OCI-LY1 (cell line): Measurements from ENCODE around the gene TIAM1.
A peak's percentile ranks its signal among the peaks of the same experiment; 100 is the strongest.

Source experiments
- H2AFZ ChIP-seq: fragments of 200-600 bp; sonication (generic), shearing (Covaris generic); 2 replicates; pipeline ENCODE4 v1.6.0; 2014; ENCODE audit warnings: antibody characterized with exemption, mild to moderate bottlenecking, low read length
- H3F3A ChIP-seq: fragments of 200-600 bp; sonication (generic), shearing (Covaris generic); 2 replicates; pipeline ENCODE4 v1.6.0; 2014; ENCODE audit warnings: mild to moderate bottlenecking, antibody characterized with exemption, low read length, moderate library complexity; ENCODE audit not compliant: insufficient read depth
- H3K27ac ChIP-seq: fragments of 200-600 bp; sonication (generic); 2 replicates; pipeline ENCODE4 v1.5.1; 2014; ENCODE audit warnings: low read length, mixed run types, mild to moderate bottlenecking, low read depth; ENCODE audit not compliant: poor library complexity, severe bottlenecking
- H3K27me3 ChIP-seq: fragments of 200-600 bp; sonication (generic); 2 replicates; pipeline ENCODE4 v1.6.0; 2014; ENCODE audit warnings: antibody characterized with exemption, mild to moderate bottlenecking, low read length, moderate library complexity; ENCODE audit not compliant: insufficient read depth
- H3K36me3 ChIP-seq: fragments of 200-600 bp; sonication (generic); 2 replicates; pipeline ENCODE4 v1.6.1; 2014; ENCODE audit warnings: mild to moderate bottlenecking, antibody characterized with exemption, low read length, moderate library complexity, mixed read lengths; ENCODE audit not compliant: insufficient read depth
- H3K4me1 ChIP-seq: fragments of 200-600 bp; sonication (generic); 2 replicates; pipeline ENCODE4 v1.5.1; 2014; ENCODE audit warnings: mild to moderate bottlenecking, low read length, moderate library complexity; ENCODE audit not compliant: insufficient read depth, severe bottlenecking
- H3K4me2 ChIP-seq: fragments of 200-600 bp; sonication (generic), shearing (Covaris generic); 2 replicates; pipeline ENCODE4 v1.6.1; 2014; ENCODE audit warnings: low read length
- H3K4me3 ChIP-seq: fragments of 200-600 bp; sonication (generic); 2 replicates; pipeline ENCODE4 v1.5.1; 2014; ENCODE audit warnings: low read length, low read depth, mild to moderate bottlenecking, mixed read lengths; ENCODE audit not compliant: poor library complexity, severe bottlenecking
- H3K79me2 ChIP-seq: fragments of 200-600 bp; shearing (Covaris generic); 2 replicates; pipeline ENCODE4 v1.6.1; 2016; ENCODE audit warnings: mixed run types, low read length, mixed read lengths; ENCODE audit not compliant: insufficient read depth
- H3K9ac ChIP-seq: fragments of 200-600 bp; sonication (generic), shearing (Covaris generic); 2 replicates; pipeline ENCODE4 v1.6.1; 2014; ENCODE audit warnings: mild to moderate bottlenecking, low read length, mixed read lengths
- H3K9me2 ChIP-seq: fragments of 200-600 bp; sonication (generic), shearing (Covaris generic); 2 replicates; pipeline ENCODE4 v1.6.1; 2014; ENCODE audit warnings: low read depth, mild to moderate bottlenecking, low read length, mixed read lengths
- H3K9me3 ChIP-seq: fragments of 200-600 bp; shearing (Covaris generic); 2 replicates; pipeline ENCODE4 v1.6.1; 2014; ENCODE audit warnings: low read length, mixed read lengths
- H4K20me1 ChIP-seq: fragments of 200-600 bp; sonication (generic), shearing (Covaris generic); 2 replicates; pipeline ENCODE4 v1.6.0; 2016; ENCODE audit warnings: mild to moderate bottlenecking, low read length; ENCODE audit not compliant: insufficient read depth
- CTCF ChIP-seq: fragments of 200-600 bp; sonication (generic), shearing (Covaris generic); IDR thresholded peaks from 2 replicates; pipeline ENCODE4 v1.5.1; 2017; ENCODE audit warnings: mild to moderate bottlenecking, antibody characterized with exemption, low read length, moderate library complexity, mixed read lengths
- EZH2 ChIP-seq: fragments of 200-600 bp; sonication (generic), shearing (Covaris generic); IDR thresholded peaks from 2 replicates; pipeline ENCODE4 v1.8.0; 2017; ENCODE audit warnings: borderline replicate concordance, mixed run types, mild to moderate bottlenecking, antibody characterized with exemption, low read length, moderate library complexity, mixed read lengths

Gene TIAM1

GRCh38 chr21:31182231-31183140, 161.6 kb downstream of the TIAM1 start:
- Histone ChIP-seq H3K4me2 (0 out of 2 replicates have a peak overlapping the region, but pooled peaks have one; percentile 29), H3K9ac (no peak overlapping the region; the same call in 1 of the 2 replicates), H3K4me1 (peaks cover 33% of the 10 kb centered on the region), H3K27ac (peak overlapping the region; percentile 78), H3K4me3 (no peak overlapping the region), H3F3A (no peaks in the 10 kb centered on the region), H3K36me3 (no peaks in the 10 kb centered on the region), H4K20me1 (no peaks in the 10 kb centered on the region), H3K9me2 (no peaks in the 10 kb centered on the region), H2AFZ (no peak overlapping the region), H3K27me3 (no peaks in the 10 kb centered on the region), H3K9me3 (no peaks in the 10 kb centered on the region), H3K79me2 (no peaks in the 10 kb centered on the region)
- TF ChIP-seq CTCF = no peak
- no peak for TF ChIP-seq EZH2

- TF ChIP-seq EZH2 (no peak), CTCF (no peak)
- no peaks in the 10 kb centered on the region for H3K27me3 ChIP-seq
- no peaks in the 10 kb centered on the region for H3F3A ChIP-seq
- H3K27ac ChIP-seq = peak overlapping the region; percentile 60
- peaks cover 33% of the 10 kb centered on the region for H3K4me1 ChIP-seq
- H3K9ac ChIP-seq = no peak overlapping the region
- no peaks in the 10 kb centered on the region for H3K79me2 ChIP-seq
- no peak overlapping the region for H3K4me2 ChIP-seq
- no peaks in the 10 kb centered on the region for H3K36me3 ChIP-seq
- H2AFZ ChIP-seq = no peak overlapping the region
- H3K4me3 ChIP-seq = no peak overlapping the region
- H4K20me1 ChIP-seq = no peaks in the 10 kb centered on the region
- no peaks in the 10 kb centered on the region for H3K9me2 ChIP-seq
- H3K9me3 ChIP-seq = no peaks in the 10 kb centered on the region
Measured at GRCh38 chr21:31181082-31181750, 162.8 kb downstream of the TIAM1 start.

GRCh38 chr21:31180256-31181081, 163.6 kb downstream of the TIAM1 start:
- Histone ChIP-seq H3K9me3 (no peaks in the 10 kb centered on the region), H3K4me3 (no peak overlapping the region), H3K4me1 (peaks cover 33% of the 10 kb centered on the region), H3K4me2 (no peak overlapping the region), H4K20me1 (no peaks in the 10 kb centered on the region), H3K9me2 (no peaks in the 10 kb centered on the region), H3K36me3 (no peaks in the 10 kb centered on the region), H3K79me2 (no peaks in the 10 kb centered on the region), H2AFZ (no peak overlapping the region), H3F3A (no peaks in the 10 kb centered on the region), H3K27me3 (no peaks in the 10 kb centered on the region), H3K9ac (no peak overlapping the region), H3K27ac (peak overlapping the region; percentile 60)
- TF ChIP-seq EZH2 (no peak), CTCF (peak; percentile 59)
